OCI-LY3 (cell line): ENCODE results near the gene ZDHHC21.

Experiments
- EZH2phosphoT487 ChIP-seq: fragments of 200-600 bp; shearing (Covaris generic); IDR thresholded peaks from 2 replicates; pipeline ENCODE4 v1.6.1; 2018; ENCODE audit warnings: antibody characterized with exemption, mixed run types, low read depth
- TF ChIP-seq, protein P1 (sequence below): fragments of 200-600, 300-600 bp; sonication (generic); IDR thresholded peaks from 2 replicates; pipeline ENCODE4 v1.5.1; 2014; ENCODE audit warnings: antibody characterized with exemption, low read length, low read depth

DNA sequence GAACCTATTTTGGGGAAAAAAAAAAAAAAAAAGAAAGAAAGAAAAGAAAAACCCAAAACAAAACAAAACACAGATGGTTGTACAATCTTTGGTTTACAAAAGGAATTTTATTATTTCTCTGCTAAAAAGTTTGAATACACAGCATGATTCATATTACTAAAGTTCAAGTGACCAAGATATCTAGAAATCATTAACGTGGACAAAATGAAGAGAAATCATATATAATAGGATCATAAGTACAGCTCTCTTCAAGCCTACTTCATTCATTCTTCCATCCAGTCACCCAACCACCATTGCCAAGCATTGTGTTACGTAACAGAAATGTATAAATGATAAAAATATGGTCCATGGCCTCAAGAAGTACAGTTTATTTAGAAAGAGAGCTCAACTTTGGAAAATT, 52.9 kb downstream of the ZDHHC21 start:
- TF ChIP-seq, protein P1, sequence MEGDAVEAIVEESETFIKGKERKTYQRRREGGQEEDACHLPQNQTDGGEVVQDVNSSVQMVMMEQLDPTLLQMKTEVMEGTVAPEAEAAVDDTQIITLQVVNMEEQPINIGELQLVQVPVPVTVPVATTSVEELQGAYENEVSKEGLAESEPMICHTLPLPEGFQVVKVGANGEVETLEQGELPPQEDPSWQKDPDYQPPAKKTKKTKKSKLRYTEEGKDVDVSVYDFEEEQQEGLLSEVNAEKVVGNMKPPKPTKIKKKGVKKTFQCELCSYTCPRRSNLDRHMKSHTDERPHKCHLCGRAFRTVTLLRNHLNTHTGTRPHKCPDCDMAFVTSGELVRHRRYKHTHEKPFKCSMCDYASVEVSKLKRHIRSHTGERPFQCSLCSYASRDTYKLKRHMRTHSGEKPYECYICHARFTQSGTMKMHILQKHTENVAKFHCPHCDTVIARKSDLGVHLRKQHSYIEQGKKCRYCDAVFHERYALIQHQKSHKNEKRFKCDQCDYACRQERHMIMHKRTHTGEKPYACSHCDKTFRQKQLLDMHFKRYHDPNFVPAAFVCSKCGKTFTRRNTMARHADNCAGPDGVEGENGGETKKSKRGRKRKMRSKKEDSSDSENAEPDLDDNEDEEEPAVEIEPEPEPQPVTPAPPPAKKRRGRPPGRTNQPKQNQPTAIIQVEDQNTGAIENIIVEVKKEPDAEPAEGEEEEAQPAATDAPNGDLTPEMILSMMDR = no peak
- TF ChIP-seq EZH2phosphoT487 = no peak
